Right ventricle myocardium superior (tissue), 1 donor: ENCODE measurements around the gene B9D2. TPM values are rescaled to one million over a fixed set of nuclear protein-coding genes. Genes with fewer than 3 reads are reported as not detected.
"Not testable (repeated sequence)": the region's sequence is repeated elsewhere in the genome, so short reads cannot be mapped to it uniquely, and the experiment has no call there.

Experiments
- ATAC-seq: fragments of 200-7000 bp; cut with Tn5 transposase; one replicate; pipeline ENCODE4 v1.9.1; 2020; ENCODE audit warnings: mild to moderate bottlenecking; ENCODE audit not compliant: poor library complexity
- DNase-seq: peaks from one replicate; pipeline ENCODE4 v3.0.0-alpha.2; 2020
- intact Hi-C: fragments of 100-400 bp; cut with DNase I; formaldehyde crosslinking; loops from one replicate; pipeline ENCODE4 v1.11.2; 2022
- long read RNA-seq: library from polyadenylated mRNA; unstranded; transcript quantifications from one replicate; pipeline ENCODE4 v2.0.0, GENCODE V29; 2021
- total RNA-seq: library from RNA; stranded (reverse); fragmentation: NEBNext Ultra II Directional; extraction: Animal tissue kit (Norgen Biotek cat#: 25700); gene quantifications from one replicate; pipeline ENCODE4 v1.2.1, GENCODE V29; 2021
- donor health status: DM: no; HTN: yes; CAD: no; lungs with severe emphysema.

Gene B9D2, protein sequence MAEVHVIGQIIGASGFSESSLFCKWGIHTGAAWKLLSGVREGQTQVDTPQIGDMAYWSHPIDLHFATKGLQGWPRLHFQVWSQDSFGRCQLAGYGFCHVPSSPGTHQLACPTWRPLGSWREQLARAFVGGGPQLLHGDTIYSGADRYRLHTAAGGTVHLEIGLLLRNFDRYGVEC
- 2.6 TPM for total RNA-seq
- long read RNA-seq, partial matches to known transcripts = 2 of 6 reads
- long read RNA-seq, other reads (novel, unspliced or antisense) = 0 of 6 reads

DNA sequence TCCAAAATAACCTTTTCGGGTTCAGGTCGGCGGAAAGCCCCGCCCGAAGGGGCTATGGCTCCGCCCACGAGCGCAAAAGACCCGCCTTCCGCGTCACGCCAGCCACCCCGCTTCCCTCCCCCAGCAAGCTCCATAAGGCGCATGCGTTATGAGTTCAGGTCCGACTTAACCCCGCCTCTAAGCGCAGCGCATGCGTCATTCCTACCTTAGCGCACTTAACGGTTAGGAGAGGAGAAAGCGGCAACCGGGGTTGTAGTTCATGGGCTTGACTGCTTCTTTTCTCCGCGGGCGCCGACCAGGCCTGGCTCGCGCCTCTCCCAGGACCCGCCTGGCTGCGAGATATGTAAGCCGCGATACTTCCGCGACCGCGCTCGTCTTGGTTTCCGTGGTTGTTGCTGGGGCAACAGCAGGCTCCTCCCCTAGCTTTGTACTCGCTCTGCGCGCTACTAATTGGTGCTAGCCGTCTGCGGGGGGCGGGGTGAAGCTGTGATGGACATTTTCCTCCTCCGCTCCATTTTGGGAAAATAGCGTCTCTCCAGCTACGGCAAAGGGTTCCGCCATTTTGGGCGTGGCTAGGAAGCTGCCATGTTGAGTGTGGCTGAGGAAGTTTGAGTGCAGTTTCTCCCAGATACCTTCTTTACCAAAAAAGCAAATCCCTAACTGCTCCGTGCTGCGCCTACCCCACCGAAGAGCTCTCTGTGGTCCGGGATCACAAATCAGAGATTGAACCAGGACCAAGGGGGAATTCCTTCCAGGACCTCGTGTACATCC, at the start of gene B9D2:
Gene B9D2 (minus strand): TSS at position 397 of the 771 bp plus-strand sequence. CDS start 630 bp downstream, outside the sequence.
- peak; percentile 99 for DNase-seq
- intact Hi-C loops = no loop called here
- ATAC-seq = peak; percentile 97

DNA sequence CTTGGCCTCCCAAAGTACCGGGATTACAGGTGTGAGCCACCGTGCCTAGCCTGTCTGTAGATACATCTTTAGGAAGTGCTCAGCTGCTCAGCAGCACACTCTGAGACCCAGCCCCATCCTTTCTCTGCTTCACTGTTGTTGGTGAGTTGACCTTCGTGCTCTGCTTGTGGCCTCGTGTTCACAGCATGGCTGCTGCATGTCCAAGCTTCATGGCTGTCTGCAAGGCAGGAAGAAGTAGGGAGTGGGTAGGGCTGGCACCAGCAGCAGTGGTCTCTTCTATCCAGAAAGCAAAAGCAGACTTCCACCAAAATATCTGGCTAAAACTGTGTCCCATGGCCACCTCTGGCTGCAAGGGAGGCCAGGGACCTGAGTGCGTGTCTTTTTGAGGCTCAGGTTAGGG, 49.0 kb upstream of the B9D2 start:
- intact Hi-C loops = no loop called here
- DNase-seq (no peak), ATAC-seq (no peak)

DNA sequence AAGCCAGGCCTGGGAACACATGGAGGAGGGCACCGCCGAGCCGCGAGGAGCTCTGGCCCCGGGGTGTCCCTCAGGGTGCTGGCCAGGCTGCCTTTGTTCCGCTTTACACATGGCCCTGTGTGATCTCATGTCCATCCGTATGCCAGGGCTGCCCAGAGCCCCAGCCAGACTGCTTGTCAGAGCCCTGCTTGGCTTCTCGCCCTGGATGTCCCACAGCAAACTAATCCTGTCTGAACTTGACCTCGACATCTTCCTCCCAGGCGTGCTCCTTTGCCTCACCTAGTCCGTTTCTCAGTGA, 48.0 kb upstream of the B9D2 start:
- ATAC-seq (peak; percentile 80), DNase-seq (peak; percentile 85)
- intact Hi-C loops = no loop called here

DNA sequence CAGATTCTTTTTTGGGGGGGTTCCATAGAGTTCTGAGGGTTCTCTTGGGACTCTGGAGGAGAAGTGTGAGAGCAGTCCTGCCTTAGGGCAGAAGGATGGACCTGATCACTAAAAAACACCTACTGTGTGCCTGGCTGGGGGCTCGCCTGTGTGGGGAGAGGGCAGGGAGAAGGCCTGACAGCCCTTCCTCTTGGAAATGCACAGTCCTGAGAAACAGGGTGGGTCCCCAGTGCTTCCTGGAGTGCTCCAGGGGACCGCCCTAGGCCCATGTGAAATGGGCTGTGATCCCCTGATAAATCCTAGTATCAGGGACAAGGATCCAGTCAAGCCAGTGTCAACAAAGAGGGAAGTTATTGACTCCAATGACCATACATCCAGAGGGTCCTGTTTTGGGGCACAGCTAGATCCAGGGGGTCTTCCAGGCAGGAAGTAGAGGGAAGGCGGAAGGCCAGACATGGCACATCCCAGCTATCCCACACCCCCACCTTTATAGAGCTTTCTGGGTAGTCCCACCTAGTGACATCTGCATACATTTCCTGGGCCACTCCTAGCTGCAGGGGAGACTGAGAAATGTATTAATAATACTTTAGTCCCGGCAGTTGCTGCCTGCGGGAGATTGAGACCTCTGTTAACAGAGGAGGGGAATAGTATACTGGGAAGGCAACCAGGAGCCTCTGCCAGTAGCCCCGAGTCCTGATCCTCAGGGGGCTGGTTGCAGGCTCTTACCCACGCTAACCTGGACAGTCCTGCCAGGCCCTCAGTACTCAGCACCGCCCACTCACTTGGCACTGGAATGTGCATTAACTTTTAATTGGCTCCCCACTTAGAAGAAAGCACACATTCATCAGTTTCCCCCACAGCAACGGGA, 47.4 kb upstream of the B9D2 start:
- DNase-seq (no peak), ATAC-seq (peak; percentile 10)
- intact Hi-C loops = no loop called here

DNA sequence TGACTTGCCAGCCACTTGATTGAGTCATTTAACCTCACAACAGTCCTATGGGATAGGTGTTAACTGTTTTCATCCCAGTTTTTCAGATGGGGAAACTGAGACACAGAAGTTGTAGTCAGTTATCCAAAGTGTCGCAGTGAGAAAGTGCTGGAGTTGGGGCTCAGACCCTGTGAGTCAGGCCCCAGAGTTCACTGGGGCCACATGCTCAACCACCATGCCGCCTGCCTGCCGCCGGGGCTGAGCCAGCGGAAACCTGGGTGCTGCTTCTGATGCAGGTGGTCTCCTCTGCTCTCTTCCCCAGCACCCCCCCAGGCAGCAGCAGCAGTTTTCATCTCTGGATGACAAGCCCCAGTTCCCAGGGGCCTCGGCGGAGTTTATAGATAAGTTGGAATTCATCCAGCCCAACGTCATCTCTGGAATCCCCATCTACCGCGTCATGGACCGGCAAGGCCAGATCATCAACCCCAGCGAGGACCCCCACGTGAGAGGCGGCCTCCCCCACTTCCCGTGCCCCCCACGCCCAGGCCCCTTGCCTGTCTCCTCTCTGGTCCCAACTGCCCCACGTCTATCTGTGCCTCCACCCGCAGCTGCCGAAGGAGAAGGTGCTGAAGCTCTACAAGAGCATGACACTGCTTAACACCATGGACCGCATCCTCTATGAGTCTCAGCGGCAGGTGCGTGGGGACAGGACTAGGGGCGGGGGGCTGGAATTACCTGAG, 46.5 kb upstream of the B9D2 start:
- DNase-seq = no peak
- ATAC-seq = no peak
- intact Hi-C loops = no loop called here

DNA sequence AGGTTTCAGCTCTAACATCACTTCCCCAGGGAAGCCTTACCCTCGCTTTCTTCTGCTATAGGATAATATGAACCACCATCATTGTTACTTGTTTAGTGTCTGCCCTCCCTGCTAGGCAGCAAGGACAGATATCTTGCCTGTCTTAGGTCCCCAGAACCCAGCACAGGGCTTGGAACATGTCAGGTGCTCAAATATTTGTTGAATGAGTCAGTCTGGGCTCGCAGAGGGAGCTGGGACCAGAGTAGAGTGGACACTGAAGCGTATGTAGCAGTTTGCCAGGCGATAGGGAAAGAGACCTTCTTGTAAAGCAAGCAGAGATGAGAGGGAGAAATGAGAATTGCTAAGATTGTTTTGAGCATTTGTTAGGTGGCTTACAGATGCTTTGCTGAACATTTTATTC, 45.3 kb upstream of the B9D2 start:
- intact Hi-C loops = no loop called here
- ATAC-seq (peak; percentile 74), DNase-seq (no peak)

DNA sequence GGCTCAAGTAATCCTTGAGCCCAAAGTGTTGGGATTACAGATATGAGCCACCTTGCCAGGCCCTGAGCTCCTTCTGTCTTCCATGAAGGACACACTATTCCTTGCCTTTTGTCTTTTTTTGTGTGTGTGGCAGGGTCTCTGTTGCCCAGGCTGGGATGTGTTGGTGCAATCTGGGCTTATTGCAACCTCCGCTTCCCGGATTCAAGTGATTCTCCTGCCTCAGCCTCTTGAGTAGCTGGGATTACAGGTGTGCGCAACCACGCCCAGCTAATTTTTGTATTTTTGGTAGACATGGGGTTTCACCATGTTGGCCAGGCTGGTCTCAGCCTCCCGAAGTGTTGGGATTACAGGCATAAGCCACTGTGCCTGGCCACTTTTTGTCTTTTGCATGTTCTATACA, 44.9 kb upstream of the B9D2 start:
- ATAC-seq, intact Hi-C loops, DNase-seq: not testable (repeated sequence)

DNA sequence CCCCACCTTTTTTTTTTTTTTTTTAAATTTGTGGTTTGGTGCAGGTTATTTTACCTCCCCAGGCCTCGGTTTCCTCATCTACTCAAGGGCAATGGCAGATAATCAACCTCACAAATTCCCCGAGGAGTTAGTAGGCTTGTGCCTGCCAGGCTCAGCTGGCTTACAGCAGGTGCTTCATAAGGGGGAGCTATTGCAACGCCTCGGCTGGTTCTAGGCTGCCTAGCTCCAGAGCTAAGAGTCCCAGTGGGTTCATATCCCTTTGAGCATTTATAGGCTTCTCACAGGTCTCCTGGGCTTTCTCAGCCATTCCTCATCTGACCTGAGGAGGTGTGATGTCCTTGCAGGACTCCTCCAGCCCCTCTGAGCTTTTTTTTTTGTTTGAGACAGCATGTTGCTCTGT, 44.3 kb upstream of the B9D2 start:
- DNase-seq (no peak), ATAC-seq (peak; percentile 24)
- intact Hi-C loops = no loop called here

DNA sequence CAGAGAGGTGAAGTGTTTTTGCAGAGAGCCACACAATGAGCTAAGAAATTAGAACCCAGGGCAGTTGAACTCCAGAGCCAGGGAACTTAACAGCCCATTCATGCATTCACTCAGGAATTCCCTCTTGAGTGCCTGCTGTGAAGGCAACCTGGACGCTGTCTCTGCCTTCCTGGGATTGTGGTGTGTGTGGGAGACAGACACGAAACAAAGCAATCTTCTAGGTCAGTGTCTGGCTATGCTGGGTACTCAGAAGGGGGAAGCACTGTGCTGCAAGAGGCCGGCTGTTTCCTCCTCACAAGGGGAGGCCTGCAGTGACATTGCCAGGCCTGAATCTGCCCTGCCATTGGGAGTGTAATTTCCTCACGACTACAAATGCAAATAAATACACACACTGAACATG, 43.3 kb upstream of the B9D2 start:
- intact Hi-C loops = no loop called here
- no peak for DNase-seq
- ATAC-seq = no peak

DNA sequence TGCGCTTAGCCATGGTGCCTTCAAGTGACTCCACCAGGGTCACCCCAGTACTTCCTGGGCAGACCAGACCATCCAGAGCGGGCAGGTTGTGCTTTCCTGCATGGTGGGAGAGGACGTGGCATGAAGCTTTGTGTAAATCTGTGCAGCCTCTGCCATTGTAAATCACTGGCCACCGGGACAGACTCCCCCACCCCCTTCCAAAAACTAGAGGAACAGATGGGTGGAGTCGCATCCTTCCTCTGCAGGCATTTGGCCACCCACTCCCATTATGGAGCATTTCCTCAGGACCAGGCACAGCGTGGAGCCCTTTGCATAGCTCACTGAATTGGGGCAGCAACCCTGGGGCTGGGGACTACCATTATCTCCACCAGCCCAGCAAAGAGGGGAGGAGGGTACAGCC, 41.8 kb upstream of the B9D2 start:
- no peak for DNase-seq
- no peak for ATAC-seq
- intact Hi-C loops = no loop called here

DNA sequence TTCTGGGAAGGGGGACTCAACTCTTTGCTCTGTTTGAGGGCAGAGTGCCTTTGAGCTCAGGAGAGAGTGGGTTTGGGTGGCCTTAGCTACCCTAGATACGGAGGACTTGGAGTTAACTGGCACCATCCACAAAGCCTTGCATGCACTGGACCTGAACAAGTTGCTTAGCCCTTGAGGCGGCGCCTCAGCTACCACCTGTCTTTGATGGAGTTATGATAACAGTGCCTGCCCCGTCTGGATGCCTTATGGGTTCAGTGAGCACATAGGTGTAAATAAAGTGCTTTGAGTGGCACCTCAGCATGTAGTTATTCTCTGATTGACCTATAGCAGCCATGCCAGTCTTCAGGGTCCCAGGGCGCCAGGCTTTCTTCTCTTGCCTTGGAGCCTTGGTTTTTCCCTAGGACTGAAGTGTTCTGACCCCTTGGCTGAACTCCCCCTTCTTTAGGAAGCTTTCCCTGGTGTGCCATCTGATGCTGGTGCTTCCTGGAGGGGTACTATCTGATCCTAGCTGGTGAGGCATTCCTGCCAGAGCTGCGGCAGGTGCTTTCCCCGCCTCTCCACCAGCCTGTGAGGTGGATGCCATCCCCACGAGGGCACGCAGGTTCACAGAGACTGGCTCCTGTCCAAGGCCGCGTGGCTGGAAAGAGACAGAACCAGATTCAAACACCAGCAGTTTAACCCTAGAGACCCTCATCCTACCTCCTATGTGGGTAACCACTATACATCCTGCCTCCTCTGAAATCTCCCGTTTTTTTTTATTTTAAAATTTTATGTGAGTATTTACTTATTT, 39.4 kb upstream of the B9D2 start:
- DNase-seq (no peak), ATAC-seq (no peak)
- intact Hi-C loops = no loop called here

DNA sequence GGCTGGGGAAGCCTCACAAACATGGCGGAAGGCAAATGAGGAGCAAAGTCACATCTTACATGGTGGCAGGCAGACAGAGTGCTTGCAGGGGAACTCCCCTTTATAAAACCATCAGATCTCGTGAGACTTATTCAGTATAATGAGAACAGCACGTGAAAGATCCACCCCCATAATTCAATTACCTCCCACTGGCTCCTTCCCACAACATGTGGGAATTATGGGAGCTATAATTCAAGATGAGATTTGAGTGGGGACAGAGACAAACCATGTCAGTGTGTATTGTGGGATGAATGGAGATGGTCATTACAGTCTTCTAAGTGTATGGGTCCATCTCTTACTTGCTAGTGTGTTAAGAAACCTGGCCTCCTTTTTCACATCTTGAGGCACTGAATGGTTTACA, 38.1 kb upstream of the B9D2 start:
- DNase-seq = no peak
- intact Hi-C loops = no loop called here
- no peak for ATAC-seq

DNA sequence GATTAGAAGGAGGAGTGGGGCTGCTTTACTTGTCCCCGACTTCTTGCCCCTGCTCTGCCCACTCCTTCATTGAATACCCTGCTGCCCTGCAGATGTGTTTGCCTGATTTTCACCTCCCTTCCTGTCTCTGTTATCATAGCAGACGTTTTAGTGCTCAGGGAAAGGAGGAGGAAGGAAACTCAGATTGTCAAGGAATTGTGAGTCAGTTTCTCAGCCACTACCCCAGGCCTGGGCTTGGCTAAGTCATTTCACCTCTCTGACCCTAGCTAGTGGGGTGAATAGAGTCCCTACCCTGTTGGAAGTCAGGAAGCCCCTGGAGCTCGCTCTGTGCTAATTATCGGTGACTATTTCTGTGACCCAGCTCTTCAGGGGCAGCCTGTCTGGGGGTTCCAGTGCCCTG, 37.5 kb upstream of the B9D2 start:
- DNase-seq = no peak
- ATAC-seq = no peak
- intact Hi-C loops = no loop called here

DNA sequence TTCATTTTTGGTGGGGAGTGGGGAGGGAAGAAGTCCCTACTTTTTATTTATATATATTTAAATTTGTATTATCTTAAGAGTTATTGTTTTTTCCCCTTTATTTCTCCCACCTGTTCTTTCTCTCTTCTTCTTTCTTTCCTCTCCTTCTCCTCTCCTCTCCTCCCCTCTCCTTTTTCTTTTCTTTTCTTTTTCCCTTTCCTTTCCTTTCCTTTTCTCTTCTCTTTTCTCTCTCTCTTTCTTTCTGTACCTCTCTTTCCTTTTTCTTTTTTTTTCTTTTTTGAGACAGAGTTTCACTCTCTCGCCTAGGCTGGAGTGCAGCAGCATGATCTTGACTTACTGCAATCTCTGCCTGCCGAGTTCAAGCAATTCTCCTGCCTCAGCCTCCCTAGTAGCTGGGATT, 35.6 kb upstream of the B9D2 start:
- DNase-seq = no peak
- no peak for ATAC-seq
- intact Hi-C loops = no loop called here

DNA sequence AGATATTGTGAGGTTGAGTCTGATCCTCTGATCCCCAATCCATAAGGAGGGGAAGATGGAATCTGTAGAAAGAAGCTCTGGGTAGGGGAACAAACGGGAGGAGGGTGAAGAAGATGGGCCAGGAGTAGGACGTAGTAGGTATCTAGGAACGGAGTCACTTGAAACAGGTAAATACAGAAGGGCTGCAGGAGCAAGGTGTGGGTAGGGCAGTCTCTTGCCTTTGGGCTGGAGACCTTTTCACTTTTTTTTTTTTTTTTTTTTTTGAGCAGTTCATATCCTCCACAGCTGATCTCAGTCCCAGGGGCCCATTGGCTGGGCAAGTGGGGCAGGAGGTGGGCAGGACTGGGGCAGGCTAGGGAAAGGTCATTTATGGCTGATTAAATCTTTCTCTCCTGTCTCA, 35.1 kb upstream of the B9D2 start:
- ATAC-seq (no peak), DNase-seq (no peak)
- intact Hi-C loops = no loop called here

DNA sequence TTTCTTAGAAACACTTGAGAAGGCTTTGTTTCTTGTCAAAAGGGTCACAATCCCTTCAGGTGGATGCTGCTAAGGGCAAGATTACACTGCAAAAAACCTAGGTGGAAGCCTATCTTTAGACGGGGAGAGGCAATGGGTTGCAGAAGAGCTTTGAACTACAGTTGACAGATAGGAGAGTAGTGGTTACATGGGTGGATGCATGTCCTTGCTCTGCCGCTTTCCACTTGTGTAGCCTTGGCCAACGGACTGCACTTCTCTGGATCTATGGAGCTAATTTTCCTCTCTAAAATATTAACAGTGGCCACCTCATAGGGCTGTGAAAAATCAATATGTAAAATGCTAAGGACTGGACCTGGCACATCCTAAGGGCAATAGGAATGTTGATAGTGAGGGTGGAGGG, 34.6 kb upstream of the B9D2 start:
- no peak for ATAC-seq
- no peak for DNase-seq
- intact Hi-C loops = no loop called here

DNA sequence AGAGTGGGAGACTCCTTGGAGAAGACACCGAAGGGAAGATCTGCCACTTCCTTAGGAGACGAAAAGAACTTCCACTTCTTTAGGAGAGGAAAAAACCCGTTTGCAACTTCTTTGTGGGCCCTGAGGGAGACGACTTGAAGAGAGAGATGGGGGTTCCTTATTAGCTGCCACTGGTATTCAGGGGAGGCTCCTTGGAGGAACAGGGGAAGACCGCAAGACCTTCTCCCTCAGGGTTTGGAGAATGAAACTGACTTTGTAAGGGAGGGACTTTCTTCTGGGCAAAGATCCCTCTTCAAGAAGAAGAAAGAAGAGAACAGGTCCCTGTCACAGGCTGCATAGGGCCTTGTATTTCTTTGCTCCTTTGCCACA, 34.1 kb upstream of the B9D2 start:
- intact Hi-C loops = no loop called here

More for the DNA sequence above, 34.1 kb upstream of the B9D2 start:
- DNase-seq (no peak), ATAC-seq (no peak)
